Measurements from ENCODE around the gene LRMDA.

Gene LRMDA

GRCh38 chr10:75476985-75477384, 45.6 kb downstream of the LRMDA start:
- no peak for DNase-seq (ENCODE audit: low read depth)

DNA sequence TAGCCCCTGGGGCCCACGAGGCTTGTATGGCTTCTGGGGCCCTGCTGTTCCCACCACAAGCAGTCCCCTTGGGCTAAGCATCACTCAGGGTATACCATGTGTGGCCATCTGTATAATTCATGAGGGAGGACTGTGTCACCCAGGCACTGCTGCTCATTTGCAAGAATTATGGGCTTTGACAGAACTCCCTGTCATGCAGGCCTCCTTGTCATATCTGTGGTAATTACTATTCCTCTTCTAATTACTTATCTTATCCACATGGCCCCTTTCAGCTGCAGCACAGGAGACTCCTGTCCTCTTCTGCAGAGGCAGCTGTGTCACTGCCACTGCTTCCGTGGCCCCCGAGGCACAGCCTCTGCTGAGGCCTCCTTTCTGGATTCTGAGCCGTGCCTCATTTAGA, 46.3 kb downstream of the LRMDA start:
- no peak for DNase-seq (ENCODE audit: low read depth)

- no peak for DNase-seq (ENCODE audit: low read depth)
Observed at GRCh38 chr10:75480374-75480773, 49.0 kb downstream of the LRMDA start.

- no peak for DNase-seq (ENCODE audit: low read depth)
Observed at GRCh38 chr10:75483188-75483587, 51.8 kb downstream of the LRMDA start.

DNA sequence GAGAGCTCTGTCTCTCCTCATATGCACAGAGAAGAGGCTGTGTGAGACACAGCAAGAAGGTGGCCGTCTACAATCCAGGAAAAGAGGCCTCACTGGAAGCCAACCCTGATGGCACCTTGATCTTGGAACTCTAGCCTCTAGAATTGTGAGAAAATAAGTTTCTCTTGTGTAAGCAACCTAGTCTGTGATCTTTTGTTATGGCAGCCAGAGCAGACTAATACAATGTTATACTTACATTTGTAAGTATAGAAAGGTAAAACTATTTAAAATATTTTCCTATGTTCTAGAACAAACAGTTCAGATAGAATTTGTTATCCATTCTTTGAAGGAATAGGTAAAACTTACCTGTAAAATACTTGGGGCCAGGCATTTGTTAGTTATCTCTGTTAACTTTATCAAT, 53.3 kb downstream of the LRMDA start:
- no peak for DNase-seq (ENCODE audit: low read depth)

DNA sequence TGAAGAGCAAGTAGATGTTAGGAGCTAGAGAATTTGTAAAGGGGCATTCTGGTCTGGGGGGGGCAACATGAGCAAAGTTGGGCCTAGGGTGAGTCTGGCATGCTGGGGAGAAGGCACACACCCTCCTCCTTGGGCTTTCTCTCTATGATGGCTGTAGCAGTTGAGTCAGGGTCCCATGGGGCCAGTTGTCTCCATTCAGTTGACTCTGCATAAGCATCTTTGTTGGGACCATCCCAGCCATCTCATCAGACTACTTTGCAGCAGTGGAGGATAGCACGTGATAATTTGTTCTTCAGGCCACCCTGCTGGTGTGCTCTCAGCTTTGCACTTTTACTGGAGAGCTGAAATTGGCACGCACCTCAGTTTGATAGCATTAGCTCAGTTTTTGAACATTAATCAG, 55.2 kb downstream of the LRMDA start:
- no peak for DNase-seq (ENCODE audit: low read depth)

DNA sequence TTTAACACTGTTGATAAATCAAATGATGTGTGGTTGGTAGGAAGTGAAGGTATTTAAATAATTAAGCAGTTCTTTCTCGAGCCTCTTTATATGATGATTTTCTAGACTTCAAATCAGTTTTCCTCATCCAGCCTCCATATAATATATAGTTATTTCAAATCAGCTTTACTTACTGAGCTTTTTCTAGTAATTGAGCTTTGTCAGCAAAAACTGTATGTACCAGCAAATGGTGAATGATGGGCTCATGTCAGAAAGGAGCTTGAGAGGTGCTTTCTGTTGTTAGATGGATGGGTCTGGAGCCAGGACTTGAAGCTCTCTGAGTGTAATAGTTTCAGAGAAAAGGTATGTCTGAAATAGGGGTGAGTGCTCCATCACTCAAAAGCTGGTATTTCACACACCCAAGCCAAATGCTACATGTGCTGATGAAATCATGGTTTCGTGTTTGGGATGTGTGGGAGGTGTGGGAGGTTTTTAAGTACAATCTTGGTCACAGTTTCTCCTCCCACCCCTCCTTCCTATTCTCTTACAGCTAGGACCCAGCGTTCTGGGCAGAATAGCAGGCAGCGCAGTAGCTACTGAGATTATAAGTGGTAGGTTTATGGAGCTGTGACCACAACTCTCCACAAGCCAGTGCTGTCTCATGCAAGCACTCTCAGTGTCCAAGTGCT, 55.8 kb downstream of the LRMDA start:
- no peak for DNase-seq (ENCODE audit: low read depth)

DNA sequence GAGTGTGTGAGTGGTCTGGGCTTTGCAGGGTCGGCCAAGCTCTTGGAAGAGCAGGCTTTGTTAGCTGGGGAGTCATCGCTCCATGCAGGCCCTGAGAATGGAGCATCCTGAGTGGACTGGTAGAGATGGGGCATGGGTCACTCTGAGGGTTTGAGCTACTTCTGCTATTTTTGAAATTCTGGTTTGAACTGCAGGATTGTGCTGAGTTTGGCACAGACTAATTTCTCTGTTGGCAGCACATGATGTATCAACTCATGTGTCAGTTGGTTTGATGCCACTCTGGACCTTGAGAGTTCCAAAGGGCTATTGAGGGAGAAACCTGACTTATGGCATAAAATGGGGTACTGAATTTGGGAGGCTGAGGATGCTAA, 56.3 kb downstream of the LRMDA start:
- no peak for DNase-seq (ENCODE audit: low read depth)

DNA sequence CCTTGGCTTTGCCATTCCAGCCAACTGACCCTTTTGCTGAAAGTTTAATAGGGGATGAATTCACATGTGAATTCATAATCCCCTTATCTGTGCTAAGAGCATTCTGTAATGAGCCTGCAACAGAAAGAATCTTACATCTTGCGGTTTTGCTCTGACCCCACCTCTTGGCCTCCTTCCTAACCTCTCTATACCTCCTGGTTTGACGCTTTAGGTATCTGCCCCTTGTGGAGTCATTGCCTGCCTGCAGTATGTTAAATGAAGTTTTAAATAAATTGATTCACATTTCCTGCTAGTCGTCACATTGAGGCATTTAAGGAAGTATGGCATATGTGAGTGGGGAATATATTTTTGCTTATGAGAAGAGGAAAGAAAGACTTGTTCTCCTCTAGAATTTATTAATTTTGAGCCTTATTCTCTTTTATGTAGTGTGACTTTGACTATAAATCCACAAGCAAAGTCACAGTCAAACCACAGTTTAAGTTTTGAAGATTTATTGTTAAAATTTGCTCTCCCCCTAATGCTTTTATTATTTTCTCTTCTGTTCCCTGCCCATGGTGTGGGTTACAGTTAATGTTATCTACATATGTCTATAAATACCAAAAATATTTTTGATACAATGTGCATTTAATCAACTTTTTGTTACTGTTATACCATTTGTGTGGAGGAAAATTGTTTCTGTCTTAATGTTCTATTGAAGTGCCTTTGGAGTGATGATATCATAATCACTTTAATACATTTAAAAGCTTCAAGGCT, 60.9 kb downstream of the LRMDA start:
- DNase-seq (ENCODE audit: low read depth) = no peak

DNA sequence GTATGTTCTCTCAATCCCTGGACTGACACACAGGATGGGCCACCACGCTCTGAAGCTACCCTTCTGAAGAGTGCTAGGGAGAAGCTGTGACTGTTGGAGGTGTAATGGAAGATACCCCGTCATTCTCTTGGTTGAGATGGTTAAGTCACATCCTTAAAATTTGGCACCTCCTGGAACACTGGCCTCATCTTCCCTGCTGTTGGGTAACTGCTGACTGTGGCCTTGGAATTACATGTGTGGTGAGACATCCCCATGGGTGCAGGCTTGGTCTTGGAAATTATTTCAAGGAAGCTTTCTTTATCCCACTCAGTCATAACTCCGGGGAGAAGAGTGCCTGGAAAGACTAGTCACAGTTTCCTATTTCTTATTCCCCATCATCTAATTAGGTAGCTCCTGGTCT, 62.0 kb downstream of the LRMDA start:
- no peak for DNase-seq (ENCODE audit: low read depth)

GRCh38 chr10:75495434-75496190, 64.2 kb downstream of the LRMDA start:
- no peak for DNase-seq (ENCODE audit: low read depth)

DNA sequence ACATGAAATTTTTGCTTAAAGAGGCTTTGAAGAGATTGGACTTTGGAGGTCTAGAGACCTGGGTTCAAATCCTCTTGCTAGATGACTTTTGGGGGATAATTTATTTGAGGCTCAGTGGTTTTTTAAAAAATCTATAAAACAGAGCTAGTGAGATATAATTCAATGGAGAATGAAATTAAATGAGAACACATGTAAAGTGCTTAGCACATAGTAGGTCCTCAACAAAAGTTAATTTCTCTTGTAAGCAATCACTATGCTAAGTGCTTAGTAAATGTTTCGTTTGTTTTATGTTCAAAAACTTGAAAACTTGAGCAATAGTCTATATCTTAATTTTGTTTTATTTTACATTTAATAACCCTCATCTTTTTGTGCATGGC, 64.8 kb downstream of the LRMDA start:
- DNase-seq (ENCODE audit: low read depth) = no peak

DNA sequence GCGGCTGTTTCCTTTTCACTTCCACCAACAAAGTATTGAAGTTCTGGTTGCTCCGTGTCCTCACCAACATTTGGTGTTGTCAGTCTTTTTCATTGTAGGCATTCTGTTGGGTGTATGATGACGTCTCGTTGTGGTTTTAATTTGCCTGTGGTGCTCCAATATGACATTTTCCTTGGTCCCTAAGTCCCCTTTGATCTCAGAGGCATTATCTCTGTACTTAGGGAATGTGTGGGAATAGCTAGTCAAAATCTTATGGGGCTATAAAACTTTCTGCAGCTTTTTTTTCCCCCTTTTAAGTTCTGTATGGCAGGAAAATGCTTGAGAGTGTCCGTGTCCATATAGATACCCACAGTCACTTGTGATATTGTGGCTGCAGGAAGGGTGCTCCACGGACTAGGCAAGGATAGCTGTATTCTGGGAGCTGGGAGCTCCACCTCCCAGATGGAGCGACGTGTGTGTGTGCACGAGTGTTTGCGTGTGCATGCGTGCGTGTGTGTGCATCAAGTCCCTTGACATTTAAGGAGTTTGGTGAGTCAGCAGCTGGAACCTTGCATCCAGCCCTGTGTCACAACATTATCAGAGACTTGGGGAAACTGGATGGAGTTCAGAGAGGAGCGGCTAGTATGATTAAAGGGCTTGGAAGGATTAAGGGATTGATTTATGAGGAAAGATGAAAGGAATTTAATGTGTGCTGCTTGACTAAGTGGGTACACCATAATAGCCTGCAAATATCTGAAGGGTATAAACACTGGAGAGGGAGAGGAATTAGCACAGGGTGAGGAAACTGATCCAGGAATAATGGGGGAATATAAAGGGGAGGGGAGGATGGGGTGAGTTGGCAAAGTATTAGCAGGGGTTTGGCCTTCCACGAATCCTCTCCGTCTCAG, 66.8 kb downstream of the LRMDA start:
- DNase-seq (ENCODE audit: low read depth) = no peak

GRCh38 chr10:75498884-75499350, 67.5 kb downstream of the LRMDA start:
- no peak for DNase-seq (ENCODE audit: low read depth)

DNA sequence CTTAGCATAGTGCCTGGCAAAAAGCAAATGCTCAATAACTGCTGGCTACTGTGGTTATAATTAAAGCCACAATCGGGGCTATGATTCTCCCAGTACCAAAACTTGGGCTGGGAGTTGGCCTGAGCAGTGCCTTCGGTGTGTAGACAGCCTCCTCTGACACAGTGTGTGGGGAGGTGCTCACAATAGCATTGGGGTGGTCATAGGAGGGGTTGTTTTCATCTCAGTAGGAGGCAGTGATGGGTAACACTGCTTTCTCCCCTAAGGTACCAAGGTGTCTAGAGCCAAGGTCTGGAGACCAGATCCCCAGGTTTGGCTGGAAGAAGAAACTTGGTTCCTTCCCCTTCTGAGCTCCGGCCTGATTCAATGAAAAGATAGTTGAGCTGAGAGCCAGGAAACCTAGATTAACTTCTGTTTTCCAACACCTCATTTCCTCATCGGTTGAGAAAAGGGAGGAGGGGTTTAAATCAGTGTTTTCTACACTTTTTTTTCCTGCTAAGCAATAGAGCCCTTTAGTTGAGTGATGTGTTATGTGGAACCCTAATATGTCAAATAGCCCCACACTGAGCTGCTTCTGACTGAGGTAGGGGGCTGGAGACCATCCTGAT, 68.2 kb downstream of the LRMDA start:
- no peak for DNase-seq (ENCODE audit: low read depth)

- DNase-seq (ENCODE audit: low read depth) = no peak
Observed at GRCh38 chr10:75502389-75502788, 71.0 kb downstream of the LRMDA start.

DNA sequence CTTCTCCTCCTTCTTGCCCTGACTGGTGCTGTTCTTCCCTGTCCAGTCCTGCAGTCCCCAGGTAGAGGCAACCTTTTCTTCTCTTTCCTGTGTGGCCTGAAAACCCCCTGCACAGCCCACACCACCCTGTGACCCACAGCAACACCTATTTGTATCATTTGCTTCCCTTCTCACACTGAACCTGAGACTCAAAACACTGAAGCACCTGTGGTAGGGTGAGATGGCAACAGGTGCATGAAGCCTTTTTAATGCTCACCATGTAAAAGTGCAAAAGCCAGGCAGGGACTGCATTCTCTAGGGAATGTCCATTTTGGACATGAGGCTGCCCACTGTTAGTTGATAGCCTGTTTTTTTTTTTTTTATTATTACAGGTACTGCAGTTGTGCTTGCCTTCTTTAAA, 71.4 kb downstream of the LRMDA start:
- DNase-seq (ENCODE audit: low read depth) = no peak

DNA sequence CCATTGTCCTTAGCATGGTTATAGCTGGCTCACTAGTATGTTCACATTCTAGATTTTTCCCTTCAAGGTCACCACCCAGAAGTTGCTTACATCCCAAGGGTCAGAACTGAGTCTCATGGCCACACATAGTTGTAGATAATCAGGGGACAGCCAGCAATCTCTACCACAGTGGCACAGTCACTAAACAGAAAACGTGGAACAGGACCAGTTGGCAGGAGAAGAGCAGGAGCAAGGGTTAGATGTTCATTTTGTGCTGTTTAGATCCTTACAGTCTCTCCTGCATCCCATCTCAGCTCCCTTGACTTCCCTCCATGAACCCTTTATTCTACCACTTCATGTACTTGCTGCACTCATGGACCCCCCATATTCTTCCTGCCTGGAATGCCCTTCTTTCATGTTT, 73.9 kb downstream of the LRMDA start:
- DNase-seq (ENCODE audit: low read depth) = no peak

DNA sequence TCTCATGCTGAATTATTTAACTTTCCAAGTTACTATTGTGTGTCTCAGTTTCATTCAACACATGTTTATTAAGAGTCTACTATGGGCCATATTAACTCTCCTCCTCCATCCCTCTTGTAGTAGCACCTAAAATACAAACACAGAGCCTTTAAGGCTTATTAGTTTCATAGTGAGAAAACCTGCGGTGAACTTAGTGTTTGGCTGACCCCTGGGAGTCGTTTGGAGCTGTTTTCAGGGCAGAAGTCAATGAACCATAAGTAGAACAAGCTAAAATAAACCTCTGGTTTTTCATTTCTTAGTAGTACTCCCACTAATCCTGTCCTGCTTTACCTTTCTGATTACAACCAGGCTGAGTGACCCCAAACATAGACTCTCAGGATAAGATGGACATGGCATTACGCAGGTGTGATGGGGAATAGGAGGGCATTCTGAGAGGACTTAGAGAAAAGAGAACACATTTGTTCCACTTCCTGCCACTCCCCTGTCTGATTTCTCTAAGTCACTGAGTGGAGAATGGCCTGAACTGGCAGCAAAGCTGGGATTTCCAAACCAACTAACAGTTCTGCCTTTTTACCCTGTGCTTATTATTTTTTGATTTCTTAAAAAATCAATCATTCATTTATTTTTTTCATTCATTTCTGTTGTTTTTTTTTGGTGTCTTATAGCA, 74.5 kb downstream of the LRMDA start:
- DNase-seq (ENCODE audit: low read depth) = no peak

- no peak for DNase-seq (ENCODE audit: low read depth)
Observed at GRCh38 chr10:75506930-75507329, 75.5 kb downstream of the LRMDA start.

DNA sequence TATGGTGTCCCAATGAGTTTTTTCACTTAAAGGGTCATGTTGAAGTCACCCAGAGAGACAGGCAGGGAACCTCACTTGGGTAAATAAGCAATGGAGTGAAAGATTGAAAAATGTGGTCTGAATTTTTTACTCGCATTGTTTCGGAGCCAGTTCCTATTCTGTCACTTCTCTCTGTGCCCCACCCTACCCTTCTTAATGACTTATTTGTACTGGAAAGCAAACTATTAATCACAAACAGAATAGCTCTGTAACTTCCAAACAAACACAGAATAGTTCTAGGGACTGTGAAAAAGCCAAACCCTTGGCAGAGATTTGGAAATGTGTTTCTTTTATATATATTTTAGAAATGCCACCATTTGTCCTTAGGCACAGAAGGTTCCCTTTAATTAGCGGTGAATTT, 76.0 kb downstream of the LRMDA start:
- DNase-seq (ENCODE audit: low read depth) = no peak
